SKM-1 treated with dmso at 0.1 percent for 144 hours (cell line): ENCODE results near the gene TBC1D1.
A peak's percentile ranks its signal among the peaks of the same experiment; 100 is the strongest.

Experiments used
- DNase-seq: peaks from one replicate; lab custom pipeline; 2025; ENCODE audit not compliant: unreplicated experiment; lab: John Stamatoyannopoulos, UW

TBC1D1 gene

DNA sequence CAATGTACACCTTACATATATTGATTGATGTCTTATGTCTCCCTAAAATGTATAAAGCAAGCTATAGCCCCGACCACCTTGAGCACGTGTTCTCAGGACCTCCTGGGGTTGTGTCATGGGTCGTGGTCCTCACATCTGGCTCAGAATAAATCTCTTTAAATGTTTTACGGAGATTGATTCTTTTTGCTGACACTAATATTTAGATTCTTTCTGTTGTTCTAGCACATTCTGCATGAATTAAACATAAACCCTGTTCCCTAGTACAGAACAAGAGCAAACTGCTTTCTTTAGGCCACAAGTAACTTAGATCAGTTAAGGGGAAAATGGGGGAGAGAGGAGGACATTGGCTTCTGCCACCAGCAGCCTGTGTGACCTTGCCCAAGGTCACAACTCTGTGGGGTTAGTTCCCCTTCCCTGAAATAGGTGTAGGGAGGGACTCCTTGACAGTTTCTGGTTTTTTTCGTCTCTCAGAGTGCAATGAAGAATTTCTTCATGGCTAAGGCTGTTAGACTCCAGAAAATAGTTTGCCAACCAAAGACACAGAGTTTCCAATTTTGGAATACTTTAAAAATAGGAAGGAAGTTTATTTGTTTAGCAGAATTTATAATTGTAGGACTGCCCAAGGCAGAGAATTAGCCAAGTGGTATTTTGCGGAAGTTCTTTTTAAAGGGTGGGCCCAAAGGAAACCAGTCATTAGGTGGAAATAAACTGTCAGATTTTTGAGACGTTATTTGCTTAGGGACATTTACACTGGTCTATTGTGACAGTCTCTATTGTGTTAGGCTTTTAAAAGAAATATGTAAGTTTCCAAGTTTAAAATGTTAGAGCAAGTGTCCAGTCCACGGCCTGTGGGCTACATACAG lies 98.7 kb downstream of the TBC1D1 start:
- peak; percentile 74 for DNase-seq

DNA sequence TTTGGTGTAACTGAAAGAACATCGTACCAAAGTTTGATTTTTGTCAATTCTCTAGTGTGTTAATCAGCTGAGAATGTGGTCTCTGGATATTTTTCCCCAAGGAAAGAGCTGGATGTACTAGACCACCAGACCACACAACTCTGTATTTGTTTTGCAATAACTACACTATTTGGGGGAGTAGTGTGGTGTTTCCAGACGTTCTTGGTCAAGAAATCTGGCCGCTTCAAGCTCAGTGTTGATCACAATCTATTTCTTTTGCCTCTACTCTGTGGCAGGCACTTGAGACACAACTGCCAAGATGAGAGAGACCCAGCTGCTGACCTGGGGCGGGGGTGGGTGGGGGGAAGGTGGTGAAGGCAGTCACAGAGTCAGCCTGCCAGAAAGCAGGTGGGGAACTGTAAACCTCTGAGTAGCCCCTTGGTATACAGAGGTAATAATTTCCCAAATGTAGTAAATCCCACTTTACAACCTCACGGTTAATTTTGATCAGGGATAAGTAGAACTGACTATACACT lies 99.9 kb downstream of the TBC1D1 start:
- no peak for DNase-seq

DNA sequence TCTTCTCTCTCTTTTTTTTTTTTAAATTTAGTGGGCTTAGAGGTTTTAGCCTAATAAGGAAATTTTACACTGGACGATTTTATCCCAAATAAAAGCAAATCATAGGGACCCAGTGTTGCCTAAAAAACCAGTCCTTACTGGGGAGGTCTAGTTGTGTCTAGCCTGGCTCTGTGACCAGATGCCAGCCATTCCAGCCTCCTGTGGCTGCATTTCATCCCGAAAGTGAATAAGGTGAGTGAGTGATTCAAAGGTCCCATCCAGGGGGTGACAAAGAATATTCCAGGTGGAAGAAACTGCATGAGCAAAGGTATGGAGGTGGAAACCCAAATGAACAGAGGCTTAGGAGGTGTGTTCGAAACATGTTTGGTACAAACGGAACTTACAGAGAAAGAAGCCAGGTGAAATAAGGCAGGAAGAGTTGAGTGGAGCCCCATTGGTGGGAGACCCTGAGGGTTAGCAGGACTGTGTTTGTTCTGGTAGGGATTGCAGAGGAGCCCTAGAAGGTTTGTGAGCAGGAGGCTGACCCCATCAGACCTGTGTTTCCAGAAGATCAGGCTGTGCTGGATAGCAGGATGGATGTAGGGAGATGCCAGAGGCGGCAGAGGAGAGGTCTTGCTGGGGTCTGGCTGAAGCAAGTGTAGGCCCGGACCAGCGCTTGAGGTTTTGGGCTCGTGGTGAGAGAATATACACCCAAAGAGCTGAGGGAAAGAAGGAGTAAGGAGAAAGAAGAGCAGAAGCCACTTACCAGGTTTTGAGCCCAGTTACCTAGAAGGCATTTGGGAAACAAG lies 100.9 kb downstream of the TBC1D1 start:
- no peak for DNase-seq

DNA sequence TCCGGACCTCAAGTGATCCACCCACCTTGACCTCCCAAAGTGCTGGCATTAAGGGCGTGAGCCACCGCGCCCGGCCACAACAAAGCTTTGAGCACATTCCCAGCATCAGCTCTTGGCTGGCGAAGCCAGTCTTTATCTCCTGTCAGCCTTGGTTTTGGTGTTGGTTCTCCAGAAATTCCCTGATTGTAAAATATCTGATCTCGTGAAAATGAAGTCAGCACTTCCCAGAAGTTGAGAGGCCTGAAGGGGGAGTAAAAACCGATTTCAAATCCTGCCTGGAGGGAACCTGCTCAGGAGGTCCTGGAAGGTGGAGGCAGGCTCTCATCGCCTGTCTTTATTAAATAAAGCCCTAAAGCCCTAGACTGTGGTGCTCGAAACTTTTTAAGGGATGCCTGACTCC lies 102.9 kb downstream of the TBC1D1 start:
- no peak for DNase-seq

DNA sequence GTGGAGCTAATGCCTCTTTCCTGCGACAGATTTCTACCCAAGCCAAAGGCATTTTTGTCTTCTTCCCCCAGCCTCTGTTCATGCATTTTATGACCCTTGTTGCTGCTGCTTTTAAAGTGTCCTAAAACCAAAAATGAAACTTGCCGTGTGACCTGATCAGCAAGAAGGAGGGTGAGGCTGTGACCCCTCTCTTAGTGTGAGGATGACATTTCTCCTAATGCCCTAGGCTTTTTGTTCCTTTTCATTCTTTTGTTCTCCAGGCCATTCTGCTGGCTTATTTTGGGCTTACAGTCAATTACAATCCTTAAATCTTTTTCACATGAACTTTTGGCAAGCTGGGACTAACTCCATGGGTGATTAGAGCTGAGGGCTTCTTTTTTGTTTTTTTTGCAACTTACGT lies 103.7 kb downstream of the TBC1D1 start:
- no peak for DNase-seq

DNA sequence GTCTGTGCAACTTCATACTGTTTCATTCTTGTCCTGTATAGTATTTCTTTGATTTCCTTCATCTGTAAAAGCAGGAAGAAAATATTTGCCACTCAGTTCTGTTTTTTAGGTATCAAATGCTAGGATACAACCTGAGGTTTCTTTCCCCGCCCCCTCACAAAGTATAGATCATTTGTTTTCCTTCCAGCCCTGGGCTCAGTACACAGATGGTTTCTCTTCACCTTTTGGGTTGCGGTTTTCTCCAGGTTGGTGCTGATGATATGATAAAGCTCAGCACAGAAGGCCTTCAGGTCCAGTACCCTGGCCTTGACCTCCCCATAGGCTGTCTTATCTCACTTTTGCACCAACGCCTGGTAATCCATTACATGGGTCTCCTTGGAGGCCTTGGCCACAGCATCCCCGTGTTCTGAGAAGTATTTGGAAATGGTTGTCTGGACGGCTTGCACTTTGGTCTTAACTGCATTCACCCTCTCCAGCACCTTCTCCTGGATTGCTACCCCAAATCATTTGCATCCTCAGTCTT lies 104.5 kb downstream of the TBC1D1 start:
- no peak for DNase-seq

DNA sequence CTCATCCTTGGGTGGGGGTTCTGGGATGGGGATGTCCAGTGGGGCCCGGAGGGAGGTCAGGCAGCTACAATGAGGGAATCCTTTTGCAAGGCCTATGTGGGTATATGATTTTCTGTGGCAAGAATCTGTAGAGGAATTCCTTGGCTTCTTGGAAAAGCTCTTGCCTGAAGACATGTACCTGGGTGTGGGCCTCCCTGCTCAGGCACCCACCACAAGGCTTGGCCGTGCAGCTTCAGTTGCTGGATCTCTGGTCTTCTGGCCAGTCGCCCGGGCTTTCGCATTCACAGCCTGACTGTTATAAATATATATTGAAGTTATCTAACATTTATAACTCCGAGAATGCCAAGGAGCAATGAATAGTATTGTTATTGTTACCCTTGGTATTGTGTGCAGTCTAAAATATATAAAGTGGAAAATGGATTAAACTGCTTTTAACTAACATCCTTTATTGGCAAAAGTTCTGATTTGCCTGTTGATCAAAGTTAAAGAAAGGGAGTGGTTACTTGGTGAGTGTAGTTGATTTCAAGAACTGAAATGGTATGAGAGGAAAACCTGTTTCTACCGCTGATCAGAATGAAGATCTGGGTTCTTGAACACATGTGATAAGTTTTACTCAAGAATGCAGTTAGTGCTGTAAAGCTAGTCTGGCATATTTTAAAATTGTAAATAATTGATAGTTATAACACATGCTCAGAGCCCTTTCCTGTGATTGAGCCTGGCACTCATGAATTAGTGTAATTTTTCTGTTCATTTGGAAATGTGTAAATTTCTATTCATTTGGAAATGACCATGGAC lies 105.3 kb downstream of the TBC1D1 start:
- DNase-seq, result no peak

DNA sequence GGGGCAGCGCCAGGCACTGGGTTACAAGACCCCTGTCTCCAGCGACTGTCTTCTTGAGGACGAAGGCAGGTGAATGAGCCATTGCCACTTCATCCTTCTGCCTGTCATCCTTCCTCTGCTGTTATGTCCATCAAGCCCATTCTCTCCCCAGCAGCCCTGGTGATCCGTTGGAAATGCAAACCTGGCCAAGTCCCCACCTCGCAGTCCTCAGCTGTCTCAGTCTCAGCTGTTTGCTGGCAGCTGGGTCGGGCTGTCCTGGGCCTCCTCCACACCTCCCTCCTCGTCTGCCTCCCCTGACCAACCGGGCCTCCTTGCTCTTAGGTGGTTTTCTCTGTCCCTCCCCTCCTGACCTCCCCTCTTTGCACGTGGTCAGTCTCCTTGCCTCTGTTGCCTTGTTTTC lies 107.3 kb downstream of the TBC1D1 start:
- no peak for DNase-seq

DNA sequence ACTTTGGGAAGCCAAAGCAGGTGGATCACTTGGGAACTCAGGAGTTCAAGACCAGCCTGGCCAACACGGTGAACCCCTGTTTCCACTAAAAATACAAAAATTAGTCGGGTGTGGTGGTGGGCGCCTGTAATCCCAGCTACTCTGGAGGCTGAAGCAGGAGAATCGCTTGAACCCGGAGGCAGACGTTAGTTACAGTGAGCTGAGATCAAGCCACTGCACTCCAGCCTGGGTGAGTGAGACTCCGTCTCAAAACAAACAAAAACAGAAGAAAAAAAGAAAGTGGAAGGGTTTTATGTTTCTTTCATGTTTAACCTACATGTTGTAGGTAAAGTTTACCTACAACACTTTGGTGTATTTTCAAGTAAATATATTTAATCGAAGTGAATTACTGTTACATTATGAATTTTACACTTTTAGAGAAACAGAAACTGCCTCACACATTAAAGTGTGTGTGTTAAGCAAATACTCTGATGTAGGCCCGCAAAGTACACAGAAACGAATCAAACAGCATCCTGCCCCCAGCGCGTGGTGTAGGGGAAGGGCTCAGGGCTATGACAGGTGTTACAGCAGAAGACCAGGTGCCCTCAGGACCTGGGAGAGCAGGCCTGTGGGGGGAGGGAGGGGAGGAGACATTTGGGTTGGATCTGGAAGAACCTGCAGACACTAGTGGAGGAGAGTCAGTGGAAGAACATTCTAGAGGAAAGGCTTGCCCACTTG lies 108.3 kb downstream of the TBC1D1 start:
- DNase-seq, result no peak

DNA sequence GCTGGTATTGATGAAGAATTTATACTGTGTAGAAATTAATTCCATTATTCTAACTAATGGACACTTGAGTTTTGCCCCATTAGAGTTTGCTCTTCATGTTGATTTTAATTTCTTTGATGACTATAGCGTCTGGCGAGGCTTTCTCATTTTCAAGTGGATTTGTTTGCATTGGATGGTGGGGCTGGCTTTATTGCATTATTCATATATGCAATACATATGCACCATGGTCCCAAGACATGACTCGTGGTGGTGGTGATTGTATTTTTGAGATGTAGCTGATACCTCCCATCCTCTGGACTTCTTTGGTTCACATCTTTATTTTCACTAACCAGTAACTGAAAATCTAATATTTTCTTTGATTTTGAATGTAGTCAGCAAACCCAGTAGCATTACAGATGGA lies 109.1 kb downstream of the TBC1D1 start:
- no peak for DNase-seq

DNA sequence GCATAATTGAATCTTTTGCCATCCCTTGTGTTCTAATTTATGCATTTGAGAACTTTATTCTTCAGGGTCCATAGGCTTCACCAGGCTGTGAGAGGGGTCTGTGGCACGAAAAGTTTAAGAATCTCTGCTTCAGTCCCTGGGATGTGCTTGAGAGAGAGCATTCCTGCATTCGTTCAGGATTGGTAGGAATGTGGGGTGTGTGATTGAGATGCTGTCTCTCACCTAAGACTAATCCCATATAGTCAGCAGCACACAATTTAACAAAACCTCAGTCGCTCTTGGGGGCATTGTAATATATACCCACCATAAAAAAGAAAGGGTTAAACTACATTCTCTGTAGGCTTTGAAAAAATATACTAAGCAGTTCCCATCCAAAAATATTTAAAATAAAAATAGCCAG lies 111.0 kb downstream of the TBC1D1 start:
- DNase-seq, result no peak

DNA sequence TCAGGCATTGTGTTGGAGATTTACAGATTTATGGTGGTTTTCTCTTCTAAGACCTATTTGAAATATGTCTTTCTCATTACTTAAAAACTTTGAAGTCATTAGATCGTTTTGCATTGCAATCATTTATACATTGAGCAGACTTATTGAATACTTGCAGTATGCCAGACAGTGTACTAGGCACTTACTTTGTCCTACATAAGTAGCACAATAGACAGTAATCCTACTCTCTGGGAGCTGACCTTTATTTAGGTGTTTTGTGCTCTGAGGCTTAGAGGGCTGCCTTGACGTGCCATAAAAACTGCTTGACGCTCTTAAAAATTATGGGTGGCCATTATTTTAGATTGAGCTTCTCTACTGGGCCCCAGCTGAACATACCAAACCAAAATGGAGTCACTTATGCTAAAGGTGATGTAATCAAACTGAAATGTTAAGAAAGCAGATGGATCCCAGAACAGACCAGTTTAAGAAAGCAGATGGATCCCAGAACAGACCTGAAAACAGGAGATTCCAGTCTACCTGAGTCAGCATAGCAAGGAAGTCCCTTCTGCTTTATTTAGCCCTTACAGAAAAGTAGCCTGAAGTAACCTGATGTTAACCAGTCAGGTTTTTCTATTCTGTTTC lies 111.7 kb downstream of the TBC1D1 start:
- DNase-seq, result no peak

DNA sequence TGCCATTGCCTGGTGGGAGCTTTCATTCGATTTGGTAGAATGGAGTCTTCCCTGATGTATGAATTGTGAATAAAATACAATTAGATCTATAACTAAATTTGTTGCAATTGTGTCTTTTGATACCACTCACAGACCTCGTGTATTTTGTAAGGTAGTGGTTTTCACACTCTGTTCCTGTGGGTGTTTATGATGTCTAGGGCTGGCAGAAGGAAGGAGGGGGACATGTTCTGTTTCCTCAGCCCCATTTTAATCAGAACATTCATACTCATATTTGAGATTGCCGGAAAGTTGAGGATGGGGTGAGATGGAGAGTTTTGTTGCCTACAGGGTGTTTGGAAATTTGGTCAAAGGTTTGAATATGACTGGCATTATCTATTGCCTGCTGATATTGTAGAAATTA lies 112.2 kb downstream of the TBC1D1 start:
- no peak for DNase-seq

DNA sequence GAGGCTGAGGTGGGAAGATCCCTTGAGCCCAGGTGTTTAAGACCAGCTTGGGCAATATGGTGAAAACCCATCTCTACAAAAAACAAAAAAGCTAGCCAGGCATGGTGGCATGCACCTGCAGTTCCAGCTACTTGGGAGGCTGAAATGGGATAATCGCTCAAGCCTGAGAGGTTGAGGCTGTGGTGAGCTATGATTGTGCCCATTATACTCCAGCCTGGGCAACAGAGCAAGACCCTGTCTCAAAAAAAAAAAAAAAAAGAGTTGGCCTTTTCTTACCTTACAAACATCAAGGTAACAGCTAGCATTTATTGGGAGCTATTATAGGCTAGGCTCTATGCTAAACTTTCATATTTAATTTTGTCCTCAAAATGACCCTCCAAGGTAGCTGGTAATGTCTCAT lies 112.7 kb downstream of the TBC1D1 start:
- DNase-seq, result no peak

DNA sequence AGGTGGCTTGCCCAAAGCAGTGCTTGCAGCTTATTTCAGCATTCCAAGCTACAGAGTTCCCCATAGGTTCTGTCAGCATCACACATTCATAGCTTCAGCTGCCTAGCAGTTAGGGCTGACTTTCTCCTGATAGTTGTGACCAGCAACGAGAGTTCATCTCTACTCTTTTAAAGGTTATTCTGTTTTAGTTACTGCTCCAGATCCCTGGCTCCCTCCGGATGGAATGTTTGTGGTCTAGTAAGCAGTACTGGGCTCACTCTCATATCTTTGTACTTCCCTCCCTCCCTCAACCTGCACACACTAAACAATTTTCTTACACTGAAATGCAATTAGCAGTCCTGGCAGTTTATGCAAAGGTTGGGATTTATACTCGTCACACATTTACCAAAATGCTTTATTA lies 113.2 kb downstream of the TBC1D1 start:
- DNase-seq, result no peak

DNA sequence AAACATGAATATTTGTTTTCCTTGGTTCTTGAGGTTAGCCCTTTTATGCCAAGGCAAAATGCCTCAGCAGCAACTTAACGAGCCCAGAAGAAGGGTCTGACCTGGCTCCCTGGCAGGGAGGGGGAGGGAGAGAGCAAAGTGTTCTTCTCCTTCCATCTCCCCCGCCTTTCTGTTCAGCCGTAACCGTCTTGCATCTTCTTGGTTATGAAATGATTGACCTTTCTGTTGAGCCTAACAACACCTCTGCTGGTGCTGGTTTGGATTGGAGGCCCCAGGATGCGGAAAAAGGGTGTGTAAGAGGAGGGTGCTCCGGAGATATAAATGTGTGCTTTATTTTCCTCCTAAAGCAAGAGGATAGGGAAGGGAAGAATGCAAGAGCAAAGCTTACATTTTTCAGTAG lies 114.0 kb downstream of the TBC1D1 start:
- no peak for DNase-seq

DNA sequence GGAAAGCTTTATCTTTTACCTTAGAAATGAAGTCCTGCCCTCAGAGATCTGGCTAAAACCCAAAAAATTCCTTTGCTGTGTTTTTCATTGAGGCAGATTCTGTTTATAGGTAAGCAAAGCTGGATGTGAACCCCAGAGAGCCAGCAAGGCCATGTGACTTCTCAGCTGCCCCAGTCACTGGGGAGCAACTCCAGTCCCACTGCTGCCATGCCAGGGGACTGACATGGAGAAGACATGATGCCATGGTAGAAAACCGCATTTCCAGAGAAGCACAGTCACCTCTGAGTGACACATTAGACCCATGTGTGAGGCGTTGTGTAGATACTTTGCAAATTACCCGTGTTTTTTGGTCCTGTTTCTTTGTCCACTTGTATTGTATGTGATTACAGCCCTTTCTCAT lies 114.8 kb downstream of the TBC1D1 start:
- no peak for DNase-seq

DNA sequence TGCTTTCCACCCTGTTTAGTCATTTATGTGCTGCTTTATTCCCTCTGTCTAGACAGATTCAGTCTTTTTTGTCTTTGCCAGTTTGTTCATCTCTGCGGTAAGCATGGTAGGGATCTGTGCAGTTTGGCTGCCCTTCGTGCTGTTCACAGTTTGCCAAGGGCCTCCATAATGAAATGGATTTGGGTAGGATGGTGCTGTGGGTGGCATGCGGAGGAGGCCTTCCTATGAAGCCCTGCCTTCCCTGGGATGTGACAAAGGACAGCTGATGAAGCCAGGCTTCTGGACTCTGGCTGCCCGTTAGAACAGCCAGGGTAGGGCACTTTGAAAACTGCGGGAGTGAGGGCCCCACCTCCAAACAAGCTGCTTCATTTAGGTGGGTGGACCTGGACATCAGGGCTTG lies 116.8 kb downstream of the TBC1D1 start:
- DNase-seq, result no peak

DNA sequence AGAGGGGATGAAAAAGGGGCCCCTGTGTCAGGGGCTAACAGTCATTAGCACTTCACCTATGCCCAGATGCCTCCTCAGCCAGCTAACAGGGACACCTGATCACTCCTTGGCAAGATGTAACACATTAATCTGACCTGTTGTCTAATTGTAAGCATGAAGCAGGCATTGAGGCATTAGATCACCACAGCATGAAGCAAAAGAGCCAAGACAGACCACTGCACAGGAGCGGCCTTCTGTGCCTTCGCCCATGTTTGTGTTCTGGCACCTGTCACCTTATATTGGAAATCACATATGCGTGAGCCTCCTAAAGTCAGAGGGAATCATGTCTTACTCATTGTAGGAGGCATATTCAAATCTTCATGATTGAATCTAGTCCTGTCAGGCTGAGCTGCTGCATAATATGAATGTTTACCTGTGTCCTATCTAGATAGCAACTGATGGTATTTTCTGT lies 117.7 kb downstream of the TBC1D1 start:
- no peak for DNase-seq

DNA sequence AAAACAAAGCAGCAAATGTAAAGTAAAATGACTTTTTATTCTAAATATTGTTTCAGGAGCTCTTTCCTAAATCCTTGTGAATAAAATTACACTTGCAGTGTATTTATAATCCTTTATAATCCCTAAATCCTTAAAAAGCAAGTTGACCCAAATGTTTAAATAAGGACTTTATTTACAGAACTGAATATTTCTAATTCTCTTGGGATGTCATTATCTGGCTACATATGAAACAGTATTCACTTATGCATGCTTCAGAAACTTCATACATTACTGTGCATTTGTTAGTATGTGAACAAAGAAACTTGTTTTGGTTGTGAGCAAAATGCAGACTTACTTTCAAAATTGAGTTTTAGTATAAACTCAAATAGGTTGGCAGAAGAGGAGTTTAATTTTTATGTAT lies 118.5 kb downstream of the TBC1D1 start:
- no peak for DNase-seq
